Stimulated activated CD8-positive, alpha-beta memory T cell treated with anti-CD3 and anti-CD28 coated beads, Interleukin-12 subunit alpha, Interleukin-12 subunit beta, amount 100 ng/mL, for 24 hours (primary cell): ENCODE measurements around the gene BPIFB6.
"Not testable (repeated sequence)": the region's sequence is repeated elsewhere in the genome, so short reads cannot be mapped to it uniquely, and the experiment has no call there.

Source experiments
- DNase-seq: peaks from one replicate; pipeline ENCODE4 v3.0.0-alpha.2; 2020; ENCODE audit errors: extremely low read depth

BPIFB6 gene

DNA sequence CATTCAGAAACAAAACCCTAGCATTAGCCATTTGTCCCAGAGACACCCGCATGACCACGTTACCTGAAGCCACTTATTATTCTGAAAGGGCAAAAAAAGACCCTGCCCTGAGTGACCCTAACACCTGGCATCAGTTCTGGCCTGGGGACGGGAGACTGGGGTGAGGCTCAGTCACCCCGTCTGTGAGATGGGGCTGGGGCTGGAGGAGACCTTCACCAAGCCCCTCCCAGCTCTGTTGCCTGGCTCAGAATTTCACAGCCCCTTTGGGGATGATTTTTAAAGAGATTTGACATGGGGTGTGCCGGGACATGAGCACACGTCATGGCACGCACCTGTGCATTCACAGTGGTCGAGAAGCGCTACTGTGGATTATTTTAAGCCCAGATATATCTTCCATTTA lies 1.4 kb upstream of the BPIFB6 start:
- no peak for DNase-seq

DNA sequence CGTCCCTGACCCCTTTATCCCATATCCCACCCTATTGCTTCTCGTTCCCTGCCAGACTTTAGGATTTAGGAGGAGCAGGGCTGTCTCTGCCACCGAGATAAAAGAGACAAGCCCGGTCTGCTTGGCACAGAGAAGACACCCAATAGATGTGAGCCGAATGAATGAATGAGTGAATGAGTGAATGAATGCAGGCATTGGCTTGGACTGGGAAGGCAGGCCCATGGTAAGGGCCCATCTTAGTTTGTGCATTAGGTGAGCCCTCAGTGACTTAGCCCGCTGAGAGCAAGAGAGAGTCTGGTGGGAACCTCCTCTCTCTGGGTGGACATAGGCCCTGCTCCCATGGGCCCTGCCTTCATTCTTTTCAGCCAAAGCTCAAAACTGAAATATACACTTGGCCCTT lies 879 bp upstream of the BPIFB6 start:
- no peak for DNase-seq

- DNase-seq: no peak
Observed at GRCh38 chr20:33032555-33032954, 1.1 kb downstream of the BPIFB6 start.

GRCh38 chr20:33033381-33033780 lies 1.9 kb downstream of the BPIFB6 start:
- DNase-seq: no peak

- no peak for DNase-seq
Observed at GRCh38 chr20:33034115-33034514, 2.7 kb downstream of the BPIFB6 start.

GRCh38 chr20:33034901-33035492 lies 3.5 kb downstream of the BPIFB6 start:
- no peak for DNase-seq

DNA sequence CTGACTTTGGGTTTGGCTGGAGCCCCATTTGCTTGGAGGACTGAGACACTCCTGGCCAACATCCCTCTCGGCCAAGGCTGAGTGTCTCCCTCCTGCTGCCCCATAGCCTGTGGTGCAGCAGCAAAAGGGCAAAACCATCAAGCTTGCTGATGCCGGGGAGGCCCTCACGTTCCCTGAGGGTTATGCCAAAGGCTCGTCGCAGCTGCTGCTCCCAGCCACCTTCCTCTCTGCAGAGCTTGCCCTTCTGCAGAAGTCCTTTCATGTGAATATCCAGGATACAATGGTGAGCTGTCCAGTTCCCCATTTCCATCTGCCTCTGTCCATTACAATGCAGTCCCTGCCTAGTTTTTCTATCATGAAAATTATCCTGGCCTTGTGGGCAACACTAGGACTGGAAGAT lies 6.0 kb downstream of the BPIFB6 start:
- no peak for DNase-seq

- DNase-seq: no peak
Observed at GRCh38 chr20:33038243-33038642, 6.8 kb downstream of the BPIFB6 start.

DNA sequence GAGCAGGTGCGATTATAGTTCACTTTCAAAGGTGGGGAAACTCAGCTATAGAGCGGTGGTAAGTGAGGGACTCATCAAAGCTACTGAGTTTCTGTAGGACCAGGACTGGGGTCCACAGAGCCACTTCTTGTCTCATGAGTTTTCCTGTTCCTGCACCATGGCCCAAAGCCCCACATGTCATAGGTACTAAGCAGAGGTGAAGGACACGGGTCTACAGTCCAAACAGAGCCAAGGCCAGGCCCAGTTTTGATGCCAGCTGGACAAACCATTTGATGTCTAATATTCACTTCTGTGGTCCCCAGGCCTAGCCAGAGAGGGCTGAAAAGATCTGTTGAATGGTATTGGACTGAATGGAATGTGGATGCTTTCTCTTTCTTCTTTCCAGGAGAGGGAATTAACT lies 11.0 kb downstream of the BPIFB6 start:
- no peak for DNase-seq

GRCh38 chr20:33042983-33043730 lies 11.7 kb downstream of the BPIFB6 start:
- no peak for DNase-seq

DNA sequence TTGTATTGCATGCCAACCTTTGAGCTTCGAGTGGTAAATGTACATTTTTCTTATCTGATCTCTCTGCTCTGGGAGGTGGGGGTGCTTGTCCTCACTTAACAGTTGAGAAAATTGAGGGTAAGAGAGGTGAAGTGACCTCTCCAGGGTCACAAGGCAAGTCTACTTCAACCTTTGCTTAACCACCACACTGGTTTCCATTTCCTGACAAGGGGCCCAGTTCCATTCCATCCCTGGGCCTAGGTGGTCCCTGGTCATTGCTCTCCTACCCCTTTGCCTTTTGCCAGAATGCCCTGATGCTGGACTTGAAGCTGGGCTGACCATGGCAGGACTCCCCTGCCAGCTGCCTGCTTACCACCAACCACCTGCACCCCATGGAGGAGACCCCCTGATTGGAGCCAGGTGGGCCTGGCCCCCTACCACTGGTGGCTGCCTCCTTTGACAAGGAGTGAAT lies 12.3 kb downstream of the BPIFB6 start:
- DNase-seq: no peak

DNA sequence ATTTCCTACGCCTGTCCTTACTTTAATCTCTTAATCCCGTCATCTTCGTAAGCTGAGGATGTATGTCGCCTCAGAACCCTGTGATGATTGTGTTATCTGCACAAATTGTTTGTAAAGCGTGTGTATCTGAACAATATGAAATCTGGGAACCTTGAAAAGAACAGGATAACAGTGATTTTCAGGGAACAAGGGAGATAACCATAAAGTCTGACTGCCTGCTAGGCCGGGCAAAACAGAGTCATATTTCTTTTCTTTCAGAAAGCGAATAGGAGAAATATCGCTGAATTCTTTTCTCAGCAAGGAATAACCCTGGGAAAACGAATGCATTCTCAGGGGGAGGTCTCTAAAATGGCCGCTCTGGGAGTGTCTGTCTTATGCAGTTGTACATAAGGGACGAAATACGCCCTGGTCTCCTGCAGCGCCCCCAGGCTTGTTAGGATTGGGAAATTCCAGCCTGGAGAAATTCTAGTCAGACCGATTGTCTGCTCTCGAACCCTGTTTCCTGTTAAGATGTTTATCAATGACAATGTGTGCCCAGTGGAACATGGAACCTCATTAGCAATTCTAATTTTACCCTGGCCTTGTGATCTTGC lies 13.8 kb downstream of the BPIFB6 start:
- DNase-seq: not testable (repeated sequence)

- no peak for DNase-seq
Observed at GRCh38 chr20:33046412-33046811, 15.0 kb downstream of the BPIFB6 start.

- no peak for DNase-seq
Observed at GRCh38 chr20:33051333-33051732, 19.9 kb downstream of the BPIFB6 start.

GRCh38 chr20:33053291-33054106 lies 22.1 kb downstream of the BPIFB6 start, which contains the start of gene BPIFB3:
Gene BPIFB3, plus strand, starts transcription at chr20:33053903. Its CDS starts 1,533 bp downstream, at chr20:33055436.
- DNase-seq: no peak

GRCh38 chr20:33054381-33054780 lies 22.9 kb downstream of the BPIFB6 start:
- no peak for DNase-seq

DNA sequence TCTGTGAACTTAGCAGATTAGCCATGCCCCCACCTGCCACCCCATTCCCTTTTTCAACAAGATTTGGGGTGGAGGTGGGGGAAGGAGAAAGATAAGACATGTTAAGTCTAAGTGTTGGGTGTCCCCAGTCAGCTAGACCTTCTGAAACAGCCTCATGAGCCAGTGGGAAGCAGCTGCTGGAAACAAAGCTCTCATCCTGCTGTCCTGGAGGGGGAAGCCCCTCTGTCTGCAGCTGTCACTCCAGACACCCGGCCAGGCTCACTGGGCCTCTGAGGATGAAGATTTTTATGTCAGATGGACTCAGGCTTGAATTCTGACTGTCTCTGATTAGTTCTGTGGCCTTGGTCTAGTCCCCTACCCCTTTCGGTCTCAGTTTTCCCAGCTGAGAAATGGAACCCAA lies 23.3 kb downstream of the BPIFB6 start:
- no peak for DNase-seq

DNA sequence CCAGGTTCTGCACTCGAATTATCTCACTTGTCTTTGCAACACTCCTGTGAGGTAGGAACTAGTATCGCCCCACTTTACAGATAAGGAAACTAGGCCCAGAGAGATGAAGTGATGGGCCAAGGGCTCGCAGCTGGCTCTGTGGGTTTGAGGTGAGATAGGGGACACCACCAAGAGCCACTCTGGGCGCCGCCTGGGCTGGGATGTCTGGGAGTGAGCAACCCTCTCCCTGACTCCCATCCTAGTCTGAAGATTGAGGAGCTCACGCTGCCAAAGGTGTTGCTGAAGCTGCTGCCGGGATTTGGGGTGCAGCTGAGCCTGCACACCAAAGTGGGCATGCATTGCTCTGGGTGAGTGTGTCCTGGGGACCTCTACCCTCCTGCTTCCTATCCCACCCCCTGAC lies 27.7 kb downstream of the BPIFB6 start:
- no peak for DNase-seq

DNA sequence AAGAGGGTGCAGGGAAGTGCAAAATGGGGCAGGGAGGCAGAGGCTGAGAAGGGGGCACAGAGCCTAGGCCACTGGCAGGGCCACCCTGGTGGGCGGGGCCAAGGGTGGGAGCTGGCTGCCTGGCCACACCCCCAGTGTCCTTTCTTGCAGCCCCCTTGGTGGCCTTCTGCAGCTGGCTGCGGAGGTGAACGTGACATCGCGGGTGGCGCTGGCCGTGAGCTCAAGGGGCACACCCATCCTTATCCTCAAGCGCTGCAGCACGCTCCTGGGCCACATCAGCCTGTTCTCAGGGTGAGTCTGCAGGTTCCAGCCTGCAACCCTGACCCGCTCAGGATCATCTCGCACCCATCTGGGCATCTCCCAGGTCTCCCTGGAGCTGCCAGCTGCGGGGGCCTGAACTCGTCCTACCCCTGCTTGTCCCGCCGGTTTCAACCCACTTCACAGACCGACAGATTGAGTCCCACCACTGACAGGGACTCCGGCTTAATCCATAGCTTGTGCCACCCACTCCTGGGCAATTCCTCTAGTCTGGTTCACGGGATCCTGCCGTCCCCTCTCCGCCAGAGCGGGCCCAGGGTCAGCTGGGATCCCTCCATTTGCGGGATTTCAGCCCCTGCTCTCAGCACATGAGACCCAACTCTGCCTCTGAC lies 28.4 kb downstream of the BPIFB6 start:
- DNase-seq: no peak

GRCh38 chr20:33061658-33062028 lies 30.2 kb downstream of the BPIFB6 start:
- DNase-seq: no peak

DNA sequence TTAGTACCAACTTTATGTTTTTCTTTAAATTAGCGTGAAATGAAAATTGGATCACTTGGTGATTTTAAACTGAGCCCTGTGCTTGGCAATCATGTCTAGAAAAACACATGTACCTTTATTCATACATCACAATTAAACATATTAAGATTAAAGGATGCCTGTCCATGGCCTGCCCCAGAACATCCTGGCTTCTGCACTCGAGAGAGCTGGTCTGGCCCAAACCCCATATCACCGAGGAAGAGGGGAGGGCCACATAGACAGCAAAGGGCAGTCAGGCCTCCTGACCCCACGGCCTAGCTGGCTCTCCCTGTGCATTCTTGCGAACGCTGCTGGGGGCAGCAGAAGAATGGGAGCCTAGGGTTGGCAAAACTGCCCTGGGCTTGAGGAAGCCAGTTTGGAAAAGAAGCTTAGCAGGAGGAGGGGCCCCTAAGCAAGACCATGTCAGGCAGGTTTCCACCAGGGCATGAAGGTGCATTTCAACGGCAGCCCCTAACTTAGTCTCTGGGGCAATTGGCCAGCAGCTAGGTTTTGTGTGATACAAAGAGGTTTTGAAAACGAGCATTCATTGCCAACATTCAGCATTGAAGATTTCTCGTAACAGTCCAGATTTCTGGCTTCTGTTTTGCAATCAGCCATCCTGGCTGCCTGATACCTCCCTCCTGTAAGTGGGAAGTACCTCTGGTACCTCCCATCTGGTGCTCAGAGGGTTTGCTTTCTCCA lies 30.8 kb downstream of the BPIFB6 start:
- DNase-seq: no peak
